Stimulated activated CD4-positive, alpha-beta T cell treated with anti-CD3 and anti-CD28 coated beads, Interleukin-1b, Interleukin-23, amount 100 ng/mL, for 48 hours (primary cell): ENCODE measurements around the gene ADGRV1.
"Not testable (repeated sequence)": the region's sequence is repeated elsewhere in the genome, so short reads cannot be mapped to it uniquely, and the experiment has no call there.

ENCODE experiments used
- DNase-seq: peaks from one replicate; pipeline ENCODE4 v3.0.0-alpha.2; 2020

The ADGRV1 gene

GRCh38 chr5:90655423-90655822 is 96.8 kb downstream of the ADGRV1 start:
- no peak for DNase-seq

- no peak for DNase-seq
These were observed 98.4 kb downstream of the ADGRV1 start for GRCh38 chr5:90657030-90657429.

- DNase-seq = no peak
These were observed 99.2 kb downstream of the ADGRV1 start for GRCh38 chr5:90657788-90658187.

- no peak for DNase-seq
These were observed 100.0 kb downstream of the ADGRV1 start for GRCh38 chr5:90658620-90659019.

GRCh38 chr5:90668079-90668565 is 109.5 kb downstream of the ADGRV1 start:
- DNase-seq = not testable (repeated sequence)

GRCh38 chr5:90675222-90675621 is 116.6 kb downstream of the ADGRV1 start:
- no peak for DNase-seq

- no peak for DNase-seq
These were observed 122.4 kb downstream of the ADGRV1 start for GRCh38 chr5:90680921-90681563.

GRCh38 chr5:90682278-90682677 is 123.7 kb downstream of the ADGRV1 start:
- no peak for DNase-seq

GRCh38 chr5:90685425-90686022 is 126.9 kb downstream of the ADGRV1 start:
- DNase-seq = no peak

- not testable (repeated sequence) for DNase-seq
These were observed 127.8 kb downstream of the ADGRV1 start for GRCh38 chr5:90686363-90686762.

GRCh38 chr5:90687458-90687857 is 128.9 kb downstream of the ADGRV1 start:
- DNase-seq = not testable (repeated sequence)

- no peak for DNase-seq
These were observed 130.5 kb downstream of the ADGRV1 start for GRCh38 chr5:90689064-90689463.

GRCh38 chr5:90690307-90690706 is 131.7 kb downstream of the ADGRV1 start:
- DNase-seq = no peak

- no peak for DNase-seq
These were observed 132.9 kb downstream of the ADGRV1 start for GRCh38 chr5:90691533-90691932.

- no peak for DNase-seq
These were observed 137.6 kb downstream of the ADGRV1 start for GRCh38 chr5:90696153-90696552.

GRCh38 chr5:90700299-90700698 is 141.7 kb downstream of the ADGRV1 start:
- no peak for DNase-seq

- no peak for DNase-seq
These were observed 145.3 kb downstream of the ADGRV1 start for GRCh38 chr5:90703932-90704331.

- DNase-seq = no peak
These were observed 149.1 kb downstream of the ADGRV1 start for GRCh38 chr5:90707698-90708097.

GRCh38 chr5:90709323-90710155 is 150.9 kb downstream of the ADGRV1 start:
- peak; percentile 5 for DNase-seq

- no peak for DNase-seq
These were observed 159.8 kb downstream of the ADGRV1 start for GRCh38 chr5:90718387-90718786.

GRCh38 chr5:90739567-90739966 is 181.0 kb downstream of the ADGRV1 start:
- DNase-seq = no peak

GRCh38 chr5:90740244-90740799 is 181.7 kb downstream of the ADGRV1 start:
- DNase-seq = no peak

GRCh38 chr5:90741022-90741564 is 182.5 kb downstream of the ADGRV1 start:
- no peak for DNase-seq
